Measurements from ENCODE around the gene MEIS2. TPM values are rescaled to one million over a fixed set of nuclear protein-coding genes. Genes with fewer than 3 reads are reported as not detected.

The MEIS2 gene
- total and polyA plus RNA-seq, 2 donors (not counting 3 experiments of a cell fraction or from before 2014, with no cell fraction given): 22.5 to 26.2 TPM

DNA sequence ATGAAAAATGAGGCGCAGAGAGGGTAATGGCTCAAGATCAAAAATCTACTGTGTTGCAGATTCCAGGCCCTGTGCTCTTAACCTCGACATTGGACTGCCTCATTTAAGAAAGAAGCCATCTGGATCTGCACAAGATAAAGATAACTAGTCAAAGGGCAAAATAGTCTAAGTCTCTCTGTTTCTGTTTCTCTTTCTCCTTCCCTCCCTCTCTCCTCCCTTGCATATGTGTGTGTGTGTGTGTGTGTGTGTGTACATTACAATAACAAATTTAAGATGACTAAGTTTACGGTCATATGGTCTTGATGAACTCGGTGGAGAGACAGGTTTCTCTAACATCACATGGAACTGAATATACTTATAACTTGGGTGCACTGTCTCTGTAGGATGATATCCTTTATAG lies 69.2 kb downstream of the MEIS2 start:
- H3K79me2 ChIP-seq (ENCODE audit: control insufficient read depth, insufficient read depth, low read length): no peaks in the 10 kb centered on the region
- H4K20me1 ChIP-seq (replicated peaks; ENCODE audit: control insufficient read depth, extremely low read depth, insufficient read depth, low read length): no peaks in the 10 kb centered on the region
- intact Hi-C loops (cut with micrococcal nuclease): no loop called here
- no peaks in the 10 kb centered on the region for H3K4me1 ChIP-seq (ENCODE audit: control insufficient read depth, extremely low read depth, insufficient read depth, low read length)
- H3K9ac ChIP-seq (replicated peaks; ENCODE audit: extremely low read depth, insufficient read depth, low read length): no peak overlapping the region
- no peaks in the 10 kb centered on the region for H3K27me3 ChIP-seq (ENCODE audit: control insufficient read depth in 2 of 2, insufficient read depth in 2 of 2, low read length in 2 of 2)
- POLR2A ChIA-PET: no interaction called here
- dilution Hi-C loops (cut with MboI; ENCODE audit: extremely low pct_ligation_motif_present, low sequenced_read_pairs): no loop called here
- H3K4me2 ChIP-seq (ENCODE audit: insufficient read depth, low read length): no peak overlapping the region
- CTCF ChIA-PET: no interaction called here
- no peak overlapping the region for H3K27ac ChIP-seq (ENCODE audit: insufficient read depth, low read depth, low read length)
- no TSS peak for BruUV-seq (replicated peaks)
- peaks cover 0 to 2% of the 10 kb centered on the region in 2 experiments for H3K36me3 ChIP-seq (ENCODE audit: control insufficient read depth in 2 of 2, extremely low read depth in 1 of 2, insufficient read depth in 2 of 2, low read length in 2 of 2)
- no peak for DNase-seq (ENCODE audit: low read depth, low spot score)
- H3K4me3 ChIP-seq (replicated peaks in 1 of 3; ENCODE audit: insufficient read depth in 1 of 3, low read depth in 1 of 3, low read length in 3 of 3): no peak overlapping the region
- no peaks in the 10 kb centered on the region for H3K9me1 ChIP-seq (replicated peaks; ENCODE audit: control insufficient read depth, extremely low read depth, insufficient read depth, low read length)
- FAIRE-seq: no peak
- no peak for TF ChIP-seq CTCF (IDR thresholded peaks at IDR 0.05; ENCODE audit: extremely low read depth in 1 of 2, insufficient read depth in 1 of 2, low read depth in 1 of 2, low read length in 2 of 2)
- TF ChIP-seq POLR2AphosphoS5 (IDR thresholded peaks at IDR 0.05; ENCODE audit: insufficient read depth, low read depth, low read length): no peak
- no peak for TF ChIP-seq EZH2 (IDR thresholded peaks at IDR 0.05; ENCODE audit: borderline replicate concordance, low read depth, low read length, severe bottlenecking)
- TF ChIP-seq FOS (IDR thresholded peaks at IDR 0.05; ENCODE audit: borderline replicate concordance, insufficient read depth, low read length): no peak
- H3K9me3 ChIP-seq (replicated peaks; ENCODE audit: control insufficient read depth, insufficient read depth, low read length): no peaks in the 10 kb centered on the region
- H2AFZ ChIP-seq (ENCODE audit: low read depth, low read length): no peak overlapping the region

GRCh38 chr15:37028625-37029296 lies 71.6 kb downstream of the MEIS2 start:
- Histone ChIP-seq H2AFZ (ENCODE audit: low read depth, low read length) (no peak overlapping the region), H3K9ac (replicated peaks; ENCODE audit: extremely low read depth, insufficient read depth, low read length) (no peak overlapping the region), H3K4me3 (replicated peaks in 1 of 3; ENCODE audit: insufficient read depth in 1 of 3, low read depth in 1 of 3, low read length in 3 of 3) (no peak overlapping the region), H3K4me2 (ENCODE audit: insufficient read depth, low read length) (no peak overlapping the region), H3K27me3 (ENCODE audit: control insufficient read depth in 2 of 2, insufficient read depth in 2 of 2, low read length in 2 of 2) (no peaks in the 10 kb centered on the region), H3K36me3 (ENCODE audit: control insufficient read depth in 2 of 2, extremely low read depth in 1 of 2, insufficient read depth in 2 of 2, low read length in 2 of 2) (peaks cover 0 to 3% of the 10 kb centered on the region in 2 experiments), H3K9me1 (replicated peaks; ENCODE audit: control insufficient read depth, extremely low read depth, insufficient read depth, low read length) (no peaks in the 10 kb centered on the region), H3K9me3 (replicated peaks; ENCODE audit: control insufficient read depth, insufficient read depth, low read length) (no peaks in the 10 kb centered on the region), H3K27ac (ENCODE audit: insufficient read depth, low read depth, low read length) (no peak overlapping the region), H3K4me1 (ENCODE audit: control insufficient read depth, extremely low read depth, insufficient read depth, low read length) (no peaks in the 10 kb centered on the region), H3K79me2 (ENCODE audit: control insufficient read depth, insufficient read depth, low read length) (no peaks in the 10 kb centered on the region), H4K20me1 (replicated peaks; ENCODE audit: control insufficient read depth, extremely low read depth, insufficient read depth, low read length) (no peaks in the 10 kb centered on the region)
- FAIRE-seq (no peak), DNase-seq (ENCODE audit: low read depth, low spot score) (peak; percentile 8)
- POLR2A ChIA-PET: no interaction called here
- CTCF ChIA-PET: interaction anchor here (0.5 to 1.4 kb wide), 3 partner anchors 9 to 303 kb away, joined by 3 read pairs; no protein-coding TSS in a partner anchor
- dilution Hi-C loops (cut with MboI; ENCODE audit: extremely low pct_ligation_motif_present, low sequenced_read_pairs) (no loop called here), intact Hi-C loops (cut with micrococcal nuclease) (no loop called here)
- BruUV-seq (replicated peaks): no TSS peak
- TF ChIP-seq POLR2AphosphoS5 (IDR thresholded peaks at IDR 0.05; ENCODE audit: insufficient read depth, low read depth, low read length) (no peak), GATA2 (IDR thresholded peaks at IDR 0.05; ENCODE audit: insufficient read depth, insufficient read length, low read depth, low read length) (no peak), MYC (IDR thresholded peaks at IDR 0.05; ENCODE audit: low read depth, low read length) (no peak), JUN (IDR thresholded peaks at IDR 0.05; ENCODE audit: borderline replicate concordance, insufficient read depth, insufficient read length, low read depth) (no peak), POLR2A (IDR thresholded peaks at IDR 0.05; ENCODE audit: low read depth, low read length) (no peak), EZH2 (IDR thresholded peaks at IDR 0.05; ENCODE audit: borderline replicate concordance, low read depth, low read length, severe bottlenecking) (no peak), MAX (IDR thresholded peaks at IDR 0.05; ENCODE audit: insufficient read depth, insufficient read length) (no peak), FOS (IDR thresholded peaks at IDR 0.05; ENCODE audit: borderline replicate concordance, insufficient read depth, low read length) (no peak), CTCF (IDR thresholded peaks at IDR 0.05; ENCODE audit: extremely low read depth in 1 of 2, insufficient read depth in 1 of 2, low read depth in 1 of 2, low read length in 2 of 2) (no peak)
